GM23338 (cell line): Measurements from ENCODE around the gene BEST4.

Experiments
- CTCF ChIP-seq, 2 experiments: fragments of 200-600 bp in 1 of 2; sonication (generic) in 1 of 2; conservative IDR thresholded peaks; 2 replicates each; pipeline versions ENCODE4 v1.5.1 to v1.6.1; 2016 to 2017; ENCODE audit warnings: antibody characterized with exemption in 2 of 2, low read depth in 2 of 2, mild to moderate bottlenecking in 2 of 2, moderate library complexity in 1 of 2
- POLR2AphosphoS5 ChIP-seq: IDR thresholded peaks from 2 replicates; pipeline ENCODE4 v1.6.1; 2016; ENCODE audit warnings: antibody characterized with exemption, low read depth
- REST ChIP-seq: IDR thresholded peaks from one replicate; pipeline ENCODE4 v1.6.1; 2018; ENCODE audit warnings: antibody characterized with exemption; ENCODE audit not compliant: unreplicated experiment
- STAT1 ChIP-seq: IDR thresholded peaks from one replicate; pipeline ENCODE4 v1.6.1; 2016; ENCODE audit warnings: antibody characterized with exemption; ENCODE audit not compliant: unreplicated experiment

GRCh38 chr1:44811234-44811633 is 23.3 kb upstream of the BEST4 start:
- no peak for TF ChIP-seq STAT1
- no peak for TF ChIP-seq CTCF (conservative IDR thresholded peaks at IDR 0.05; ENCODE audit: low read depth in 2 of 2)
- TF ChIP-seq POLR2AphosphoS5: no peak
- TF ChIP-seq REST: no peak
